Measurements from ENCODE around the gene STXBP2. TPM values are rescaled to one million over a fixed set of nuclear protein-coding genes. Genes with fewer than 3 reads are reported as not detected.

STXBP2 gene
- total RNA-seq, 1 donor from 2014 or later = 200 TPM

- peak overlapping the region; percentile 100 for H3K4me3 ChIP-seq
- no peak for ATAC-seq
- peaks cover 14% of the 10 kb centered on the region for H3K4me1 ChIP-seq
- H3K36me3 ChIP-seq = peaks cover 9% of the 10 kb centered on the region
- DNase-seq = no peak
- H3K9me3 ChIP-seq = no peaks in the 10 kb centered on the region
- peaks cover 4% of the 10 kb centered on the region for H3K27me3 ChIP-seq (ENCODE audit: low read depth)
- TF ChIP-seq CTCF (IDR thresholded peaks at IDR 0.05) = no peak
- peak overlapping the region; percentile 53 for H3K27ac ChIP-seq
- intact Hi-C loops (cut with DNase I) = no loop called here
Observed at GRCh38 chr19:7677669-7678311, 40.9 kb downstream of the STXBP2 start.

GRCh38 chr19:7678971-7679751, 42.3 kb downstream of the STXBP2 start:
- peak; percentile 63 for DNase-seq
- Histone ChIP-seq H3K27me3 (ENCODE audit: low read depth) (peaks cover 4% of the 10 kb centered on the region), H3K9me3 (no peaks in the 10 kb centered on the region), H3K4me3 (peak overlapping the region; percentile 100), H3K27ac (no peak overlapping the region), H3K36me3 (peaks cover 22% of the 10 kb centered on the region), H3K4me1 (peaks cover 14% of the 10 kb centered on the region)
- intact Hi-C loops (cut with DNase I) = no loop called here
- no peak for TF ChIP-seq CTCF (IDR thresholded peaks at IDR 0.05)
- no peak for ATAC-seq

GRCh38 chr19:7679771-7680605, 43.1 kb downstream of the STXBP2 start:
- peak overlapping the region; percentile 92 for H3K27ac ChIP-seq
- H3K4me1 ChIP-seq = peaks cover 14% of the 10 kb centered on the region
- no peak for DNase-seq
- ATAC-seq = no peak
- intact Hi-C loops (cut with DNase I) = loop anchor here (2.0 kb wide), 1 partner anchor 111 kb away; no protein-coding TSS in a partner anchor
- H3K4me3 ChIP-seq = peak overlapping the region; percentile 100
- peaks cover 29% of the 10 kb centered on the region for H3K36me3 ChIP-seq
- H3K9me3 ChIP-seq = no peaks in the 10 kb centered on the region
- TF ChIP-seq CTCF (IDR thresholded peaks at IDR 0.05) = no peak
- H3K27me3 ChIP-seq (ENCODE audit: low read depth) = peaks cover 4% of the 10 kb centered on the region

- H3K27me3 ChIP-seq (ENCODE audit: low read depth) = no peaks in the 10 kb centered on the region
- H3K27ac ChIP-seq = peak within 1 kb of the TSS; percentile 92
- peak within 1 kb of the TSS; percentile 100 for H3K4me3 ChIP-seq
- H3K9me3 ChIP-seq = no peaks in the 10 kb centered on the region
- peak; percentile 93 for DNase-seq
- peak; percentile 99 for TF ChIP-seq CTCF (IDR thresholded peaks at IDR 0.05)
- peaks cover 34% of the 10 kb centered on the region for H3K36me3 ChIP-seq
- intact Hi-C loops (cut with DNase I) = loop anchor here (2.0 kb wide), 1 partner anchor 112 kb away; no protein-coding TSS in a partner anchor
- ATAC-seq = peak; percentile 89 to 96
- peaks cover 14% of the 10 kb centered on the region for H3K4me1 ChIP-seq
Observed at GRCh38 chr19:7680606-7681339, 43.9 kb downstream of the STXBP2 start, which contains the start of gene TRAPPC5. Gene TRAPPC5 (plus strand): TSS chr19:7680833. CDS start chr19:7682254, 1,421 bp downstream.
